Heart right ventricle (tissue), 16 donors: ENCODE results near the gene OR8B8. TPM values are rescaled to one million over a fixed set of nuclear protein-coding genes. Genes with fewer than 3 reads are reported as not detected.

ENCODE experiments used
- ATAC-seq, 8 donors: fragments of 200-7000 bp; cut with Tn5 transposase; one replicate each; pipeline ENCODE4 v1.9.1; 2020; ENCODE audit warnings: mild to moderate bottlenecking in 8 of 8, moderate library complexity in 8 of 8, moderate number of reproducible peaks in 1 of 8
- DNase-seq, 2 donors: peaks; one replicate each; pipeline ENCODE4 v3.0.0-alpha.2; 2020
- H3K27ac ChIP-seq, 10 donors: fragments of 200-600 bp; sonication (generic) in 2 of 10; one replicate each; pipeline versions ENCODE4 v1.5.0 to v1.8.0; 2020 to 2022; ENCODE audit warnings: mild to moderate bottlenecking in 3 of 10
- H3K27me3 ChIP-seq, 7 donors: fragments of 200-600 bp; one replicate each; pipeline ENCODE4 v1.8.0; 2021 to 2022; ENCODE audit warnings: mild to moderate bottlenecking in 2 of 7
- H3K36me3 ChIP-seq, 9 donors: fragments of 200-600 bp; sonication (generic) in 1 of 9; one replicate each; pipeline versions ENCODE4 v1.5.0 to v1.8.0; 2020 to 2022; ENCODE audit warnings: mild to moderate bottlenecking in 2 of 9
- H3K4me1 ChIP-seq, 9 donors: fragments of 200-600 bp; sonication (generic) in 1 of 9; one replicate each; pipeline versions ENCODE4 v1.5.0 to v1.8.0; 2020 to 2022; ENCODE audit warnings: mild to moderate bottlenecking in 4 of 9
- H3K4me3 ChIP-seq, 10 donors: fragments of 200-600 bp; sonication (generic) in 2 of 10; one replicate each; pipeline versions ENCODE4 v1.5.0 to v1.8.0; 2020 to 2022; ENCODE audit warnings: mild to moderate bottlenecking in 7 of 10, moderate library complexity in 2 of 10
- H3K9me3 ChIP-seq, 11 donors: fragments of 200-600 bp in 10 of 11; sonication (generic) in 2 of 11; one replicate each; pipeline versions ENCODE4 v1.5.0 to v1.8.0; 2013 to 2022; ENCODE audit warnings: mild to moderate bottlenecking in 2 of 11, control low read depth in 1 of 11, moderate library complexity in 1 of 11
- WGBS, 2 donors: extraction: QIAGEN DNeasy Blood & Tissue Kit; methylation state at CpG; one replicate each; pipeline ENCODE4 v1.1.7; 2013; ENCODE audit warnings: inconsistent platforms in 1 of 2; 5-methylcytosine and 5-hydroxymethylcytosine counted together
- intact Hi-C, 10 donors: fragments of 100-400 bp; cut with DNase I; formaldehyde crosslinking; loops; one replicate each; pipeline versions ENCODE4 v1.11.1 to v1.14.2; 2022
- polyA plus RNA-seq, 2 donors: library from polyadenylated mRNA; stranded (reverse); fragments of 200-250 nt; gene quantifications; one replicate each; pipeline ENCODE4 v1.2.3, GENCODE V29; 2013
- total RNA-seq, 10 donors: library from RNA; stranded (reverse); fragmentation: NEBNext Ultra II Directional in 3 of 10; extraction: Animal tissue kit (Norgen Biotek cat#: 25700) in 3 of 10; gene quantifications; one replicate each; pipeline versions ENCODE4 v1.2.1 to v1.2.4, GENCODE V29; 2021 to 2023
- TF ChIP-seq, protein P1 (sequence below), 9 donors: fragments of 200-600 bp; sonication (generic) in 2 of 9; IDR thresholded peaks; one replicate each; pipeline versions ENCODE4 v1.5.0 to v1.8.0; 2021 to 2022; ENCODE audit warnings: antibody characterized with exemption in 9 of 9, mild to moderate bottlenecking in 5 of 9, moderate library complexity in 1 of 9
- donor health status: Arrhythmogenic right ventricular cardiomyopathy.
- donor health status: ischemic (EF 13 %, LVEDD 7.1; RV severe dilation, severe dysfunction).
- donor health status: healthy with polysubstance abuse.
- donor health status: DM: no; HTN: yes; CAD: no.
- donor health status: DM: no; HTN: no; CAD: no.
- donor health status: ischemic (EF 25% LVEDD 6.9; RV normal size, moderate dysfunction).
- donor health status: ischemic (EF 25% LVEDD 5.7; RV mildly dilated, moderate dysfunction).
- donor health status: healthy.
- donor health status: DM: yes; HTN: yes; CAD: no.
- donor health status: Ischemic cardiomyopathy.
- donor health status: ischemic (EF 35%, LVEDD 5.7; RV mildly dilated, moderate dysfunction).
- donor health status: nonischemic (EF 11% LVEDD 7.7; RV severe dilation, severe dysfunction).
- donor health status: DM: yes; HTN: yes; CAD: no.
- donor health status: PGD.
- donor health status: ischemic (EF 29% LVEDD 5.4; RV normal size, mild dysfunction).
- donor health status: nonischemic (EF 23%, LVEDD 6.1; RV moderate dilation, normal function).

OR8B8 gene
- total and polyA plus RNA-seq, 12 donors = not detected

DNA sequence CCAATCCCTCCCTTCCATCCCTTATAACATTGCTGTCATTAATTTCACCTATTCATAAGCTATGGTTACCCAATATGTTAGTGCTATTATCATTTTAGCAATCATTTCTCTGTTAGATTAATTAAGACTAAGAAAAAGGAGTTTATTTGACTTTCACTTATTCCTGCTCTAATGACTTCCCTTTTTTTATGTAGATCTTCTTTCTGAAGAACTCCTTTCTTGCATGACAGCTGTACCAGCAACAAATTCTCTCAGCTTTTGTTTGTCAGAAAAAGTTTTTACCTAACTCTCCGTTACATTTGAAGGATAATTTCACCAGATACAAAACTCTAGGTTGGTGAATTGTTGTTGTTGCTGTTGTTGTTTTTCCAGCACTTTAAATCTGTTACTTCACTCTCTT, 28.6 kb upstream of the OR8B8 start:
- no peaks in the 10 kb centered on the region for H3K36me3 ChIP-seq
- intact Hi-C loops = no loop called here
- TF ChIP-seq, protein P1, sequence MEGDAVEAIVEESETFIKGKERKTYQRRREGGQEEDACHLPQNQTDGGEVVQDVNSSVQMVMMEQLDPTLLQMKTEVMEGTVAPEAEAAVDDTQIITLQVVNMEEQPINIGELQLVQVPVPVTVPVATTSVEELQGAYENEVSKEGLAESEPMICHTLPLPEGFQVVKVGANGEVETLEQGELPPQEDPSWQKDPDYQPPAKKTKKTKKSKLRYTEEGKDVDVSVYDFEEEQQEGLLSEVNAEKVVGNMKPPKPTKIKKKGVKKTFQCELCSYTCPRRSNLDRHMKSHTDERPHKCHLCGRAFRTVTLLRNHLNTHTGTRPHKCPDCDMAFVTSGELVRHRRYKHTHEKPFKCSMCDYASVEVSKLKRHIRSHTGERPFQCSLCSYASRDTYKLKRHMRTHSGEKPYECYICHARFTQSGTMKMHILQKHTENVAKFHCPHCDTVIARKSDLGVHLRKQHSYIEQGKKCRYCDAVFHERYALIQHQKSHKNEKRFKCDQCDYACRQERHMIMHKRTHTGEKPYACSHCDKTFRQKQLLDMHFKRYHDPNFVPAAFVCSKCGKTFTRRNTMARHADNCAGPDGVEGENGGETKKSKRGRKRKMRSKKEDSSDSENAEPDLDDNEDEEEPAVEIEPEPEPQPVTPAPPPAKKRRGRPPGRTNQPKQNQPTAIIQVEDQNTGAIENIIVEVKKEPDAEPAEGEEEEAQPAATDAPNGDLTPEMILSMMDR (IDR thresholded peaks at IDR 0.05) = no peak
- H3K27me3 ChIP-seq = no peaks in the 10 kb centered on the region
- H3K27ac ChIP-seq = peak overlapping the region in 1 of 10 donors; percentile 9
- no peak for DNase-seq
- ATAC-seq = no peak
- peaks cover 0 to 64% (median 14%) of the 10 kb centered on the region in 9 donors for H3K4me1 ChIP-seq
- H3K4me3 ChIP-seq = no peak overlapping the region
- 76 to 85% methylated on average over 1 of the region's 1 CpG for WGBS, 2 donors
- no peaks in the 10 kb centered on the region for H3K9me3 ChIP-seq

DNA sequence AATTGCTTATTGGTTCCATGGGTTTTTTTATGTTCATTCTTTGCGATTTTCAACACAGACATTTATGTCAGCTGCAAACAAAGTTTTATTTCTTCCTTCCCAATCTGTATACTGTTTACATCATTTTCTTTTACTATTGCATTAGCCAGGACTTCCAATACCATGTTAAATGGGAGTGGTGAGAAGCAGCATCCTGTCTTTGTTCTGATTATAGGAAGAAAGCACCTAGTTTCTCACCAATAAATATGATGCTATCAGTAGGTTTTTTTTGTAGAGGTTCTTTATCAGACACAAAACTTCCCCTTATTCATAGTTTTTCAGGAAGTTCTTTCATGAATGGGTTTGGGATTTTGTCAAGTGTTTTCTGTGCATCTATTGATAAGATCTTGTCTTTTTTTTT, 28.0 kb upstream of the OR8B8 start:
- TF ChIP-seq, protein P1 (IDR thresholded peaks at IDR 0.05) = no peak
- intact Hi-C loops = no loop called here
- WGBS, 2 donors = 57 to 61% methylated on average over 1 of the region's 1 CpG
- Histone ChIP-seq H3K4me1 (peaks cover 0 to 64% (median 14%) of the 10 kb centered on the region in 9 donors), H3K27me3 (no peaks in the 10 kb centered on the region), H3K36me3 (no peaks in the 10 kb centered on the region), H3K4me3 (no peak overlapping the region), H3K9me3 (no peaks in the 10 kb centered on the region), H3K27ac (peak overlapping the region in 1 of 10 donors; percentile 65)
- ATAC-seq (peak in 2 of 8 donors; percentile 53 to 55), DNase-seq (no peak)

DNA sequence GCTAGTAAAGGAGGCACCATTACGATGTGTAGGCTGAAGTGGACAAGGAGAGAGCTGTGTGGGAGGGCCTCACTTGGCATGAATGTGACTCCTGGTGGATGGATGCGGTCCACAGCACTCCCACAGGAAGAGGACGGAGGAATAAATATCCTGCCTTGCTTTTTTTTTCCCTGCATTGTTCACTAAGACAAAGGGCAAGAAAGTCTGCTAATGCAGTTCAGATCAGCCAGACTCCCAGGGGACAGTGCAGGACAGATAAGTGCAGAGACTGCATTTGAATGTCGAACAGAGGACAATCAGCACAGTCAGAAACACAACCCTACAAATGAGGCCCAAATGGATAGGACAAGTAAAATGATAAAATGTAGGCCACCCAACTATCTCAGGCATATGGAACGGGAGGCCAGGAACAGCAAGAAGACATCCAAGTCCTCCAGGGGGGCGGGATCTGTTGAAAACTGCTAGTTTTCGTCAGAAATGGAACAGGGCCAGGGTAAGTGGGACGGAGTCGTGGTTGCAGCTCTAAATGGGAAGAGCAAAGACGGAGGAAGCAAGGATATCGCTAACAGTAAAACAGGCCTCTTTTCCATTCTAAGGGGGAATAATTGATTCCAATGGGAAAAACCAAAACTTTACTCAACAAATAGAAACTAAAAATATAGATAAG, 25.2 kb upstream of the OR8B8 start:
- intact Hi-C loops = no loop called here
- TF ChIP-seq, protein P1 (IDR thresholded peaks at IDR 0.05) = peak in 1 of 9 donors; percentile 13
- peak in 7 of 8 donors; percentile 81 to 93 (median 90) for ATAC-seq

DNA sequence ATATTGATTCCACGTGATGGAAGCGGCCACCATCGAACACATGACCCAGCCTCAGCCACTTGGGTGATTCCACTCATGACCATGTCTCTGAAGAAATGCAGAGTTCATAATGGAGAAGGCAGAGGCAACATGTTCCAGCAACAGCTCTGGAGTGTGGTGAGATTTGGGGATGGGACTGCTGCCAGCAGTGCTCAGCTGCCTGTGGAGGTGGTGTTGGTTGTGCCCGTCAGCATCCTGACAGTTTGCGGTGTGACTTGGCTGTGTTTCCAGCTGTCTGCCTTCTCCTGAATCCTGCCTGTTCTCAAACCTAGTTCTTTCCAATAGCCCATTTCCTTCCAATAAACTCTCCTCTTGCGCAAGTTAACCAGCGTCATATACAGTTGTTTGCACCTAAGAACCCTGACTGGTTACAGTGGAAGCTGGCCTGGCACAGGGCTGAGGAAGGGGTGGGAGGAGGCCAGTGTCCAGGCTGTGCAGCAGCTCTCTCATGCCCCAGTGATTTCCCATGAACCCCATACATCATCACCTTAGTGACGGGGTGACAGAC, 22.0 kb upstream of the OR8B8 start:
- H3K9me3 ChIP-seq = no peaks in the 10 kb centered on the region
- no peak for DNase-seq
- 74 to 84% methylated on average over 8 of the region's 8 CpGs for WGBS, 2 donors
- peaks cover 0 to 31% (median 14%) of the 10 kb centered on the region in 9 donors for H3K4me1 ChIP-seq
- H3K27me3 ChIP-seq = no peaks in the 10 kb centered on the region
- intact Hi-C loops = no loop called here
- no peak for ATAC-seq
- TF ChIP-seq, protein P1 (IDR thresholded peaks at IDR 0.05) = no peak
- no peak overlapping the region for H3K4me3 ChIP-seq
- peak overlapping the region in 2 of 10 donors; percentile 4 to 13 for H3K27ac ChIP-seq
- no peaks in the 10 kb centered on the region for H3K36me3 ChIP-seq

More for the DNA sequence above, 25.2 kb upstream of the OR8B8 start:
- Histone ChIP-seq H3K36me3 (no peaks in the 10 kb centered on the region), H3K27me3 (no peaks in the 10 kb centered on the region), H3K27ac (peak overlapping the region in 8 of 10 donors; percentile 21 to 69 (median 46)), H3K9me3 (no peaks in the 10 kb centered on the region), H3K4me1 (peaks cover 0 to 62% (median 14%) of the 10 kb centered on the region in 9 donors), H3K4me3 (peak overlapping the region in 1 of 10 donors; percentile 17)
- 33 to 48% methylated on average over 11 of the region's 11 CpGs for WGBS, 2 donors
- peak in 1 of 2 donors; percentile 72 for DNase-seq
